ENCODE data around the gene LACTBL1. TPM values are rescaled to one million over a fixed set of nuclear protein-coding genes. Genes with fewer than 3 reads are reported as not detected.

The LACTBL1 gene
- total and polyA plus RNA-seq, 2 of the 8 experiments (the other 6 are each of a cell fraction or from before 2014, with no cell fraction given): not detected

DNA sequence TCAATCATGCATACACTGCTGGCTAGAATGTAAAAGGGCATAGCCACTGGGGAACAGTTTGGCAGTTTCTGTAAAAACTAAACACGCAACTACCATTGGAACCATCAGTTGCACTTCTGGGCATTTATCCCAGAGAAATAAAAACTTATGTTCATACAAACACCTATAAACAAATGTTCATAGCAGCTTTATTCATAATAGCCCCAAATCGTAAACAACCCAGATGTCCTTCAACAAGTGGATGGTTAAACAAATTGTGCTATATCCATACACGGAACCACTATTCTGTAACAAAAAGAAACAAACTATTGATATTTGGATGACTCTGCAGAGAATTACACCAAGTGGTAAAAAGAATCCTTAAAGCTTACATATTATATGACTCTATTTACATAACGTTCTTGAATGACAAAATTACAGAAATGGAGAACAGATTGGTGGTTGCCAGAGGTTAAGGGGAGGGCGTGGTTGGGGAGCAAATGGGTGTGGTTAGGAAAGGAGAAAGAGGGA, 22.8 kb downstream of the LACTBL1 start:
- CTCF ChIA-PET (ENCODE audit: partially characterized antibody): interaction anchor here (0.6 to 1.5 kb wide), 2 partner anchors 13 to 16 kb away, joined by 3 read pairs; no protein-coding TSS in a partner anchor
- Histone ChIP-seq H2BK12ac (ENCODE audit: low read depth, low read length) (no peak overlapping the region), H3K14ac (ENCODE audit: insufficient read length) (no peak overlapping the region), H3K27ac (ENCODE audit: low read depth, low read length) (no peak overlapping the region), H3K4ac (replicated peaks; ENCODE audit: insufficient read length, low read depth, low read length) (no peak overlapping the region), H2AFZ (ENCODE audit: low read length) (no peak overlapping the region), H3K4me1 (replicated peaks in 1 of 4; ENCODE audit: control insufficient read depth in 3 of 4, insufficient read depth in 4 of 4, low read length in 3 of 4) (no peaks in the 10 kb centered on the region), H3K9me3 (ENCODE audit: insufficient read depth in 2 of 2, low read depth in 1 of 2, low read length in 1 of 2) (no peaks in the 10 kb centered on the region), H2BK120ac (replicated peaks; ENCODE audit: low read depth, low read length) (no peak overlapping the region), H3K79me2 (ENCODE audit: control insufficient read depth in 1 of 2, insufficient read depth in 2 of 2, low read length in 2 of 2) (no peaks in the 10 kb centered on the region), H4K91ac (replicated peaks; ENCODE audit: insufficient read length, low read length) (no peak overlapping the region), H2BK15ac (ENCODE audit: low read length) (no peak overlapping the region), H4K20me1 (replicated peaks in 1 of 2; ENCODE audit: control insufficient read depth in 1 of 2, insufficient read depth in 2 of 2, low read length in 2 of 2) (no peaks in the 10 kb centered on the region), H3K23ac (ENCODE audit: insufficient read length) (no peak overlapping the region), H3K18ac (ENCODE audit: extremely low read depth, low read length) (no peak overlapping the region), H3K23me2 (ENCODE audit: low read depth, low read length) (peaks cover 2% of the 10 kb centered on the region; the same call in 1 of the 2 replicates), H3K79me1 (ENCODE audit: low read depth, low read length) (no peaks in the 10 kb centered on the region), H3K27me3 (replicated peaks in 1 of 4; ENCODE audit: control insufficient read depth in 3 of 4, extremely low read depth in 1 of 4, insufficient read depth in 3 of 4, low read length in 3 of 4) (peaks cover 0 to 15% (median 6%) of the 10 kb centered on the region in 4 experiments; a peak in 4 of 7 replicates), H2BK5ac (ENCODE audit: low read depth, low read length) (no peak overlapping the region), H4K8ac (ENCODE audit: extremely low read depth, insufficient read depth, low read length) (no peak overlapping the region), H4K5ac (ENCODE audit: insufficient read length, low read depth, low read length) (no peak overlapping the region), H3K9ac (replicated peaks in 1 of 4; ENCODE audit: extremely low read depth in 1 of 4, low read depth in 3 of 4, low read length in 3 of 4) (no peak overlapping the region), H2BK20ac (ENCODE audit: low read length) (no peak overlapping the region), H3K4me2 (ENCODE audit: insufficient read depth in 1 of 2, low read depth in 2 of 2, low read length in 2 of 2) (no peak overlapping the region), H3K56ac (replicated peaks; ENCODE audit: insufficient read length, low read depth, low read length) (no peak overlapping the region), H3K4me3 (ENCODE audit: extremely low read depth in 1 of 4, insufficient read depth in 2 of 4, low read depth in 3 of 4, low read length in 4 of 4) (no peak overlapping the region), H2AK5ac (ENCODE audit: low read depth, low read length) (no peak overlapping the region), H3K36me3 (ENCODE audit: control insufficient read depth in 2 of 4, insufficient read depth in 4 of 4, low read length in 3 of 4) (no peaks in the 10 kb centered on the region)
- TF ChIP-seq FOSL1 (IDR thresholded peaks at IDR 0.05; ENCODE audit: insufficient read depth, low read depth, low read length) (no peak), YY1 (IDR thresholded peaks at IDR 0.05; ENCODE audit: low read depth, low read length) (no peak), MAFK (IDR thresholded peaks at IDR 0.05; ENCODE audit: low read depth, low read length) (no peak), PHF8 (conservative IDR thresholded peaks at IDR 0.05; ENCODE audit: low read depth, low read length) (no peak), SAP30 (IDR thresholded peaks at IDR 0.05; ENCODE audit: insufficient read depth, insufficient replicate concordance, low read length) (no peak), GTF2F1 (IDR thresholded peaks at IDR 0.05; ENCODE audit: borderline replicate concordance, low read depth, low read length) (no peak), BCL11A (IDR thresholded peaks at IDR 0.05; ENCODE audit: low read depth in 2 of 2, low read length in 2 of 2) (no peak), POLR2A (IDR thresholded peaks at IDR 0.05; ENCODE audit: control extremely low read depth in 1 of 2, low read depth in 2 of 2, low read length in 2 of 2) (no peak)
- TF ChIP-seq, protein P1, sequence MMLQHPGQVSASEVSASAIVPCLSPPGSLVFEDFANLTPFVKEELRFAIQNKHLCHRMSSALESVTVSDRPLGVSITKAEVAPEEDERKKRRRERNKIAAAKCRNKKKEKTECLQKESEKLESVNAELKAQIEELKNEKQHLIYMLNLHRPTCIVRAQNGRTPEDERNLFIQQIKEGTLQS (IDR thresholded peaks at IDR 0.05; ENCODE audit: insufficient read depth, low read depth, low read length): no peak
- WGBS, 2 experiments (ENCODE audit: extremely low coverage in 1 of 2, insufficient coverage in 1 of 2, insufficient read length in 1 of 2, insufficient replicate concordance in 2 of 2, low coverage in 1 of 2, low lambda C conversion rate in 2 of 2, missing lambda C conversion rate in 1 of 2): 83% methylated on average over 5 of the region's 5 CpGs; no CpG with 5 or more reads in 1 of the 2 experiments
- POLR2A ChIA-PET (ENCODE audit: partially characterized antibody): interaction anchor here (0.6 kb wide), 1 partner anchor 608 kb away, joined by 4 read pairs; no protein-coding TSS in a partner anchor
- DNase-seq (ENCODE audit: low read depth in 1 of 2, low spot score in 2 of 2) (no peak), FAIRE-seq (no peak)

All from H1 (cell line).